Measurements from ENCODE around the gene RSAD2. TPM values are rescaled to one million over a fixed set of nuclear protein-coding genes. Genes with fewer than 3 reads are reported as not detected.

RSAD2 gene
- total RNA-seq, 1 donor from 2014 or later = 0.22 TPM

GRCh38 chr2:6845903-6846302, 31.7 kb upstream of the RSAD2 start:
- no peak overlapping the region for H3K27ac Mint-ChIP-seq (ENCODE audit: unreplicated experiment)

GRCh38 chr2:6846540-6846939, 31.0 kb upstream of the RSAD2 start:
- peaks cover 69% of the 10 kb centered on the region for H3K9me3 Mint-ChIP-seq (ENCODE audit: low read depth)
- peaks cover 20% of the 10 kb centered on the region for H3K36me3 Mint-ChIP-seq (ENCODE audit: low read depth)
- no peaks in the 10 kb centered on the region for H3K27me3 Mint-ChIP-seq (ENCODE audit: low read depth)
- TF ChIP-seq CTCF (IDR thresholded peaks at IDR 0.05) = no peak
- no peak for DNase-seq (ENCODE audit: low spot score)
- no peaks in the 10 kb centered on the region for H3K4me1 Mint-ChIP-seq (ENCODE audit: low read depth)
- H3K27ac Mint-ChIP-seq (ENCODE audit: unreplicated experiment) = no peak overlapping the region
- no peak overlapping the region for H3K4me3 Mint-ChIP-seq (ENCODE audit: unreplicated experiment)

More at GRCh38 chr2:6845903-6846302, 31.7 kb upstream of the RSAD2 start:
- H3K4me1 Mint-ChIP-seq (ENCODE audit: low read depth) = no peaks in the 10 kb centered on the region
- TF ChIP-seq CTCF (IDR thresholded peaks at IDR 0.05) = peak; percentile 11
- no peak overlapping the region for H3K4me3 Mint-ChIP-seq (ENCODE audit: unreplicated experiment)
- H3K36me3 Mint-ChIP-seq (ENCODE audit: low read depth) = peaks cover 20% of the 10 kb centered on the region
- H3K9me3 Mint-ChIP-seq (ENCODE audit: low read depth) = peaks cover 69% of the 10 kb centered on the region
- no peak for DNase-seq (ENCODE audit: low spot score)
- no peaks in the 10 kb centered on the region for H3K27me3 Mint-ChIP-seq (ENCODE audit: low read depth)

- Mint-ChIP-seq H3K36me3 (ENCODE audit: low read depth) (peaks cover 20% of the 10 kb centered on the region), H3K4me1 (ENCODE audit: low read depth) (no peaks in the 10 kb centered on the region), H3K9me3 (ENCODE audit: low read depth) (peaks cover 69% of the 10 kb centered on the region), H3K27me3 (ENCODE audit: low read depth) (no peaks in the 10 kb centered on the region), H3K4me3 (ENCODE audit: unreplicated experiment) (no peak overlapping the region), H3K27ac (ENCODE audit: unreplicated experiment) (no peak overlapping the region)
- TF ChIP-seq CTCF (IDR thresholded peaks at IDR 0.05) = no peak
- DNase-seq (ENCODE audit: low spot score) = no peak
These were observed 30.5 kb upstream of the RSAD2 start for GRCh38 chr2:6846967-6847681.

GRCh38 chr2:6852195-6852594, 25.4 kb upstream of the RSAD2 start:
- TF ChIP-seq CTCF (IDR thresholded peaks at IDR 0.05) = no peak
- Mint-ChIP-seq H3K27me3 (ENCODE audit: low read depth) (no peaks in the 10 kb centered on the region), H3K36me3 (ENCODE audit: low read depth) (peaks cover 4% of the 10 kb centered on the region), H3K4me3 (ENCODE audit: unreplicated experiment) (no peak overlapping the region), H3K9me3 (ENCODE audit: low read depth) (peaks cover 24% of the 10 kb centered on the region), H3K4me1 (ENCODE audit: low read depth) (no peaks in the 10 kb centered on the region), H3K27ac (ENCODE audit: unreplicated experiment) (no peak overlapping the region)
- no peak for DNase-seq (ENCODE audit: low spot score)

GRCh38 chr2:6854416-6854815, 23.2 kb upstream of the RSAD2 start:
- Mint-ChIP-seq H3K9me3 (ENCODE audit: low read depth) (peaks cover 21% of the 10 kb centered on the region), H3K27ac (ENCODE audit: unreplicated experiment) (no peak overlapping the region), H3K36me3 (ENCODE audit: low read depth) (peaks cover 6% of the 10 kb centered on the region), H3K4me3 (ENCODE audit: unreplicated experiment) (no peak overlapping the region), H3K4me1 (ENCODE audit: low read depth) (no peaks in the 10 kb centered on the region), H3K27me3 (ENCODE audit: low read depth) (no peaks in the 10 kb centered on the region)
- DNase-seq (ENCODE audit: low spot score) = no peak
- TF ChIP-seq CTCF (IDR thresholded peaks at IDR 0.05) = no peak
